ENCODE results near the gene ATG13.

GRCh38 chr11:46633291-46634217, 16.2 kb downstream of the ATG13 start:
- TF ChIP-seq CTCF (IDR thresholded peaks at IDR 0.05; ENCODE audit: low read length) (no peak), EZH2 (optimal IDR thresholded peaks at IDR 0.05; ENCODE audit: low read depth, low read length) (no peak), EZH2phosphoT487 (IDR thresholded peaks at IDR 0.05; ENCODE audit: low read length) (no peak)

All from MM.1S (cell line).